IPS DF 6.9 (cell line): Measurements from ENCODE around the gene ANKRD44.

Experiments
- DNase-seq: peaks from one replicate; pipeline ENCODE4 v3.0.0-alpha.2; 2013; ENCODE audit warnings: low read depth, low spot score
- H3K27ac ChIP-seq: one replicate; pipeline ENCODE4 v1.5.1; 2013; ENCODE audit warnings: low read length, control low read depth
- H3K27me3 ChIP-seq: 2 replicates; pipeline ENCODE4 v1.6.1; 2013; ENCODE audit warnings: mild to moderate bottlenecking, low read length; ENCODE audit not compliant: control insufficient read depth, insufficient read depth
- H3K36me3 ChIP-seq: 2 replicates; pipeline ENCODE4 v1.6.1; 2013; ENCODE audit warnings: low read length; ENCODE audit not compliant: control insufficient read depth, insufficient read depth
- H3K4me1 ChIP-seq: 2 replicates; pipeline ENCODE4 v1.6.1; 2013; ENCODE audit warnings: low read length; ENCODE audit not compliant: control insufficient read depth, insufficient read depth
- H3K4me3 ChIP-seq: 2 replicates; pipeline ENCODE4 v1.5.1; 2013; ENCODE audit warnings: mild to moderate bottlenecking, low read length
- H3K9me3 ChIP-seq: 2 replicates; pipeline ENCODE4 v1.6.1; 2013; ENCODE audit warnings: low read length, inconsistent platforms; ENCODE audit not compliant: control insufficient read depth, insufficient read depth
- WGBS: extraction: QIAGEN DNeasy Blood & Tissue Kit; methylation state at CpG from one replicate; pipeline ENCODE4 v1.1.7; 2013; ENCODE audit warnings: mixed read lengths, missing lambda C conversion rate; ENCODE audit not compliant: insufficient read length, insufficient coverage; 5-methylcytosine and 5-hydroxymethylcytosine counted together

Gene ANKRD44

GRCh38 chr2:197184959-197185586 lies 125.5 kb downstream of the ANKRD44 start:
- no peak for DNase-seq
- no peaks in the 10 kb centered on the region for H3K4me1 ChIP-seq
- WGBS = no CpG with 5 or more reads among the region's 6 CpGs
- no peaks in the 10 kb centered on the region for H3K9me3 ChIP-seq
- H3K36me3 ChIP-seq = no peaks in the 10 kb centered on the region
- no peaks in the 10 kb centered on the region for H3K27me3 ChIP-seq
- H3K4me3 ChIP-seq = no peak overlapping the region
- no peak overlapping the region for H3K27ac ChIP-seq

GRCh38 chr2:197183355-197183754 lies 127.2 kb downstream of the ANKRD44 start:
- Histone ChIP-seq H3K36me3 (no peaks in the 10 kb centered on the region), H3K27me3 (no peaks in the 10 kb centered on the region), H3K9me3 (no peaks in the 10 kb centered on the region), H3K4me1 (no peaks in the 10 kb centered on the region), H3K4me3 (no peak overlapping the region), H3K27ac (no peak overlapping the region)
- DNase-seq = no peak

- no peak overlapping the region for H3K4me3 ChIP-seq
- no peaks in the 10 kb centered on the region for H3K27me3 ChIP-seq
- H3K9me3 ChIP-seq = no peaks in the 10 kb centered on the region
- no peak overlapping the region for H3K27ac ChIP-seq
- no CpG with 5 or more reads among the region's 1 CpG for WGBS
- no peaks in the 10 kb centered on the region for H3K4me1 ChIP-seq
- no peak for DNase-seq
- no peaks in the 10 kb centered on the region for H3K36me3 ChIP-seq
Observed at GRCh38 chr2:197182668-197183067, 127.9 kb downstream of the ANKRD44 start.

GRCh38 chr2:197181491-197181890 lies 129.1 kb downstream of the ANKRD44 start:
- Histone ChIP-seq H3K4me1 (no peaks in the 10 kb centered on the region), H3K27me3 (no peaks in the 10 kb centered on the region), H3K36me3 (no peaks in the 10 kb centered on the region), H3K4me3 (no peak overlapping the region), H3K27ac (no peak overlapping the region), H3K9me3 (no peaks in the 10 kb centered on the region)
- no peak for DNase-seq
- no CpG with 5 or more reads among the region's 5 CpGs for WGBS

GRCh38 chr2:197179744-197180498 lies 130.7 kb downstream of the ANKRD44 start:
- no peak overlapping the region for H3K27ac ChIP-seq
- no peak overlapping the region for H3K4me3 ChIP-seq
- H3K9me3 ChIP-seq = no peaks in the 10 kb centered on the region
- no peaks in the 10 kb centered on the region for H3K36me3 ChIP-seq
- DNase-seq = no peak
- H3K4me1 ChIP-seq = no peaks in the 10 kb centered on the region
- WGBS = no CpG with 5 or more reads among the region's 12 CpGs
- H3K27me3 ChIP-seq = no peaks in the 10 kb centered on the region

- WGBS = no CpG with 5 or more reads among the region's 1 CpG
- Histone ChIP-seq H3K27me3 (no peaks in the 10 kb centered on the region), H3K36me3 (no peaks in the 10 kb centered on the region), H3K4me1 (no peaks in the 10 kb centered on the region), H3K27ac (no peak overlapping the region), H3K9me3 (no peaks in the 10 kb centered on the region), H3K4me3 (no peak overlapping the region)
- DNase-seq = no peak
Observed at GRCh38 chr2:197176522-197176921, 134.1 kb downstream of the ANKRD44 start.

- no peaks in the 10 kb centered on the region for H3K27me3 ChIP-seq
- no peaks in the 10 kb centered on the region for H3K9me3 ChIP-seq
- H3K4me3 ChIP-seq = no peak overlapping the region
- H3K4me1 ChIP-seq = no peaks in the 10 kb centered on the region
- no peak for DNase-seq
- no peak overlapping the region for H3K27ac ChIP-seq
- no peaks in the 10 kb centered on the region for H3K36me3 ChIP-seq
- no CpG with 5 or more reads among the region's 2 CpGs for WGBS
Observed at GRCh38 chr2:197174539-197175094, 136.0 kb downstream of the ANKRD44 start.

- Histone ChIP-seq H3K27me3 (no peaks in the 10 kb centered on the region), H3K4me1 (no peaks in the 10 kb centered on the region), H3K27ac (no peak overlapping the region), H3K36me3 (no peaks in the 10 kb centered on the region), H3K4me3 (no peak overlapping the region), H3K9me3 (no peaks in the 10 kb centered on the region)
- no peak for DNase-seq
- WGBS = no CpG with 5 or more reads among the region's 4 CpGs
Observed at GRCh38 chr2:197171582-197171981, 139.0 kb downstream of the ANKRD44 start.

- Histone ChIP-seq H3K36me3 (no peaks in the 10 kb centered on the region), H3K4me1 (0 out of 2 replicates have a peak, but pooled peaks cover 1% of the 10 kb centered on the region), H3K9me3 (no peaks in the 10 kb centered on the region), H3K27ac (no peak overlapping the region), H3K4me3 (no peak overlapping the region), H3K27me3 (no peaks in the 10 kb centered on the region)
- no CpG with 5 or more reads among the region's 1 CpG for WGBS
- no peak for DNase-seq
Observed at GRCh38 chr2:197170208-197170607, 140.4 kb downstream of the ANKRD44 start.

GRCh38 chr2:197168705-197169104 lies 141.9 kb downstream of the ANKRD44 start:
- no CpG with 5 or more reads among the region's 5 CpGs for WGBS
- H3K4me1 ChIP-seq = peaks cover 6% of the 10 kb centered on the region; the same call in 1 of the 2 replicates
- no peak overlapping the region for H3K27ac ChIP-seq
- no peak overlapping the region for H3K4me3 ChIP-seq
- no peaks in the 10 kb centered on the region for H3K27me3 ChIP-seq
- no peaks in the 10 kb centered on the region for H3K36me3 ChIP-seq
- peak; percentile 63 for DNase-seq
- H3K9me3 ChIP-seq = no peaks in the 10 kb centered on the region
